HepG2 (cell line): ENCODE measurements around the gene CPNE5. TPM values are rescaled to one million over a fixed set of nuclear protein-coding genes. Genes with fewer than 3 reads are reported as not detected.
A peak's percentile ranks its signal among the peaks of the same experiment; 100 is the strongest.

ENCODE experiments used
- GABPB1 ChIP-seq: IDR thresholded peaks from 2 replicates; pipeline ENCODE4 v1.6.1; 2016; ENCODE audit warnings: mild to moderate bottlenecking, missing genetic modification reagents, moderate library complexity, missing compliant biosample characterization
- GPBP1L1 ChIP-seq: sonication (generic); formaldehyde crosslinking; IDR thresholded peaks from 2 replicates; pipeline ENCODE4 v1.5.0; 2020; ENCODE audit warnings: mild to moderate bottlenecking, missing genetic modification reagents
- HNRNPUL1 ChIP-seq: fragments of 200-400 bp; formaldehyde crosslinking; IDR thresholded peaks from 2 replicates; pipeline ENCODE4 v1.6.1; 2017; ENCODE audit warnings: low read depth, mild to moderate bottlenecking, low read length, moderate library complexity
- MLXIP ChIP-seq: sonication (generic); formaldehyde crosslinking; IDR thresholded peaks from 2 replicates; pipeline ENCODE4 v1.9.0; 2021; ENCODE audit warnings: missing genetic modification reagents, borderline replicate concordance
- MZF1 ChIP-seq: sonication (generic); formaldehyde crosslinking; IDR thresholded peaks from 2 replicates; pipeline ENCODE4 v1.8.1; 2023; ENCODE audit warnings: mild to moderate bottlenecking, missing genetic modification reagents, borderline replicate concordance
- NFE2 ChIP-seq: sonication (generic); formaldehyde crosslinking; IDR thresholded peaks from 2 replicates; pipeline ENCODE4 v1.4.0; 2020; ENCODE audit warnings: missing genetic modification reagents
- PCBP1 ChIP-seq: fragments of 200-400 bp; formaldehyde crosslinking; IDR thresholded peaks from 2 replicates; pipeline ENCODE4 v1.6.1; 2017; ENCODE audit warnings: mild to moderate bottlenecking, low read depth, low read length, borderline replicate concordance
- TBL1XR1 ChIP-seq: fragments of 150-350 bp; IDR thresholded peaks from 2 replicates; pipeline ENCODE4 v1.6.1; 2014; ENCODE audit warnings: borderline replicate concordance, low read length; ENCODE audit not compliant: partially characterized antibody
- ZFP41 ChIP-seq: sonication (generic); formaldehyde crosslinking; IDR thresholded peaks from 2 replicates; pipeline ENCODE4 v1.4.0; 2020; ENCODE audit warnings: mild to moderate bottlenecking, missing genetic modification reagents, borderline replicate concordance
- ZNF235 ChIP-seq: sonication (generic); formaldehyde crosslinking; IDR thresholded peaks from 2 replicates; pipeline ENCODE4 v1.8.1; 2023; ENCODE audit warnings: mild to moderate bottlenecking, missing genetic modification reagents, borderline replicate concordance
- ZNF407 ChIP-seq: sonication (generic); formaldehyde crosslinking; IDR thresholded peaks from one replicate; pipeline ENCODE4 v1.5.1; 2020; ENCODE audit warnings: mild to moderate bottlenecking, missing genetic modification reagents; ENCODE audit errors: not compliant biosample characterization
- ZNF569 ChIP-seq: sonication (generic); formaldehyde crosslinking; IDR thresholded peaks from 2 replicates; pipeline ENCODE4 v1.5.0; 2020; ENCODE audit warnings: mild to moderate bottlenecking, missing genetic modification reagents, moderate library complexity, borderline replicate concordance
- ZNF589 ChIP-seq: sonication (generic); formaldehyde crosslinking; conservative IDR thresholded peaks from 2 replicates; pipeline ENCODE4 v1.8.0; 2022; ENCODE audit warnings: mild to moderate bottlenecking, moderate library complexity, missing genetic modification reagents
- ZNF850 ChIP-seq: sonication (generic); formaldehyde crosslinking; conservative IDR thresholded peaks from 2 replicates; pipeline ENCODE4 v1.9.0; 2021; ENCODE audit warnings: mild to moderate bottlenecking, missing genetic modification reagents
- polyA plus RNA-seq, 8 experiments: library from polyadenylated mRNA; depleted of rRNA in 3 of 8; stranded (reverse) in 7 of 8; unstranded in 1 of 8; fragments of >200 nt; fragmentation: Illumina TruSeq in 4 of 8; extraction: Trizol in 4 of 8; gene quantifications; 2 replicates each; pipeline versions ENCODE4 v1.2.1 to v1.2.3, GENCODE V29; 2011 to 2016; ENCODE audit warnings: low read depth in 4 of 8, missing spikeins in 1 of 8, mixed read lengths in 1 of 8; ENCODE audit not compliant: insufficient read depth in 1 of 8
- total RNA-seq, 5 experiments: library from RNA; depleted of rRNA; stranded (reverse); fragments of >200 nt; fragmentation: Illumina TruSeq; extraction: Trizol; gene quantifications; 2 replicates each; pipeline ENCODE4 v1.2.3, GENCODE V29; 2016; ENCODE audit warnings: low read depth in 1 of 5

Gene CPNE5
- total and polyA plus RNA-seq, 2 of the 13 experiments (the other 11 are each of a cell fraction or from before 2014, with no cell fraction given): 0.16 TPM; not detected in 1

- TF ChIP-seq ZNF407 (CRISPR knock-in tag) (peak; percentile 97), ZFP41 (CRISPR knock-in tag) (peak; percentile 83; the same call in 1 of the 2 replicates), ZNF589 (CRISPR knock-in tag) (peak; percentile 35; the same call in 1 of the 2 replicates), ZNF569 (CRISPR knock-in tag) (no peak), GPBP1L1 (CRISPR knock-in tag) (no peak), PCBP1 (peak; percentile 75; the same call in 1 of the 2 replicates), ZNF235 (CRISPR knock-in tag) (0 out of 2 replicates have a peak, but pooled peaks have one; percentile 70), HNRNPUL1 (no peak), TBL1XR1 (peak; percentile 58), ZNF850 (no peak), MZF1 (CRISPR knock-in tag) (peak; percentile 49; the same call in 1 of the 2 replicates), MLXIP (CRISPR knock-in tag) (0 out of 2 replicates have a peak, but pooled peaks have one; percentile 84), NFE2 (CRISPR knock-in tag) (no peak; the same call in 1 of the 2 replicates), GABPB1 (CRISPR knock-in tag) (peak; percentile 100)
Observed at GRCh38 chr6:36874443-36875249, 35.4 kb upstream of the CPNE5 start, which contains the start of gene PPIL1 (continued).
